HCT116 (cell line): ENCODE results near the gene C4BPB. TPM values are rescaled to one million over a fixed set of nuclear protein-coding genes. Genes with fewer than 3 reads are reported as not detected.

Experiments used
- ATAC-seq: fragments of 200-7000 bp; cut with Tn5 transposase; 2 replicates; pipeline ENCODE4 v1.9.1; 2020; ENCODE audit warnings: mild to moderate bottlenecking, moderate library complexity
- BruUV-seq: library from RNA; stranded (reverse); fragments of 400-500 nt; replicated peaks from 2 replicates; lab custom pipeline; 2021; lab: Mats Ljungman, UMichigan
- CTCF ChIA-PET: fragments of 300-600 bp; sonication (Branson Sonifier 250); formaldehyde crosslinking; loops from one replicate; lab custom pipeline; 2021; ENCODE audit warnings: antibody characterized with exemption; lab: Charles Lee
- POLR2A ChIA-PET: fragments of 300-600, 350-600 bp; sonication (Branson Sonifier 250); formaldehyde crosslinking; loops from one replicate; lab custom pipeline; 2021; ENCODE audit warnings: antibody characterized with exemption; lab: Charles Lee
- RAD21 ChIA-PET, 2 experiments: fragments of 300-600 bp; sonication (Branson Sonifier 250); formaldehyde crosslinking; loops; one replicate each; lab custom pipeline; 2023; ENCODE audit warnings: low total read pairs in 2 of 2; ENCODE audit not compliant: uncharacterized antibody in 2 of 2, unreplicated experiment in 2 of 2, low non-redundant PET in 1 of 2; lab: Charles Lee
- DNase-seq: peaks from one replicate; pipeline ENCODE4 v3.0.0-alpha.2; 2010; ENCODE audit warnings: low read depth, low spot score
- H2AFZ ChIP-seq: fragments of 200-600 bp; shearing (Covaris generic), sonication (generic); 2 replicates; pipeline ENCODE4 v1.6.1; 2017; ENCODE audit warnings: low read depth, mixed run types, mixed read lengths, antibody characterized with exemption, low read length; ENCODE audit not compliant: poor library complexity, severe bottlenecking
- H3K27ac ChIP-seq: 2 replicates; pipeline ENCODE4 v1.5.1; 2012; ENCODE audit warnings: low read depth, low read length
- H3K27me3 ChIP-seq: fragments of 200-600 bp; sonication (generic); 2 replicates; pipeline ENCODE4 v1.6.1; 2016; ENCODE audit warnings: mixed run types, low read length, mixed read lengths; ENCODE audit not compliant: insufficient read depth
- H3K36me3 ChIP-seq, 2 experiments: fragments of 200-500 bp in 1 of 2; fragments of 200-600 bp in 1 of 2; sonication (Bioruptor generic) in 1 of 2; sonication (generic) in 1 of 2; 2 replicates each; pipeline versions ENCODE4 v1.5.1 to v1.6.1; 2014 to 2016; ENCODE audit warnings: low read length in 2 of 2, inconsistent platforms in 1 of 2, mixed read lengths in 1 of 2, mixed run types in 1 of 2; ENCODE audit not compliant: insufficient read depth in 2 of 2, control insufficient read depth in 1 of 2
- H3K4me1 ChIP-seq, 2 experiments: fragments of 200-600 bp in 1 of 2; sonication (generic) in 1 of 2; 2 replicates each; pipeline versions ENCODE4 v1.5.1 to v1.6.1; 2012 to 2017; ENCODE audit warnings: low read length in 2 of 2, inconsistent platforms in 1 of 2, mild to moderate bottlenecking in 1 of 2, mixed read lengths in 1 of 2, mixed run types in 1 of 2, moderate library complexity in 1 of 2; ENCODE audit not compliant: insufficient read depth in 2 of 2, control insufficient read depth in 1 of 2
- H3K4me2 ChIP-seq: fragments of 200-600 bp; sonication (generic); 2 replicates; pipeline ENCODE4 v1.6.1; 2017; ENCODE audit warnings: mixed run types, low read length, mixed read lengths
- H3K4me3 ChIP-seq, 2 experiments: fragments of 200-600 bp in 1 of 2; sonication (generic) in 1 of 2; replicated peaks in 1 of 2; 2 replicates each; pipeline ENCODE4 v1.5.1; 2011 to 2016; ENCODE audit warnings: low read length in 2 of 2, control low read depth in 1 of 2, low read depth in 1 of 2, mild to moderate bottlenecking in 1 of 2, mixed read lengths in 1 of 2, mixed run types in 1 of 2
- H3K79me2 ChIP-seq: fragments of 200-600 bp; sonication (generic); 2 replicates; pipeline ENCODE4 v1.6.1; 2017; ENCODE audit warnings: mild to moderate bottlenecking, mixed run types, low read length, moderate library complexity, mixed read lengths; ENCODE audit not compliant: insufficient read depth
- H3K9ac ChIP-seq: fragments of 200-600 bp; sonication (generic); 2 replicates; pipeline ENCODE4 v1.6.1; 2016; ENCODE audit warnings: low read length, mixed read lengths
- H3K9me2 ChIP-seq: fragments of 200-600 bp; sonication (generic), shearing (Covaris generic); 2 replicates; pipeline ENCODE4 v1.6.1; 2017; ENCODE audit warnings: mixed run types, mild to moderate bottlenecking, moderate library complexity; ENCODE audit not compliant: insufficient read depth
- H3K9me3 ChIP-seq, 2 experiments: fragments of 200-500 bp in 1 of 2; fragments of 200-600 bp in 1 of 2; sonication (Bioruptor generic) in 1 of 2; sonication (generic) in 1 of 2; 2 replicates each; pipeline ENCODE4 v1.6.1; 2014 to 2017; ENCODE audit warnings: low read length in 2 of 2, mixed read lengths in 2 of 2, inconsistent platforms in 1 of 2, low read depth in 1 of 2, mild to moderate bottlenecking in 1 of 2, mixed run types in 1 of 2, moderate library complexity in 1 of 2; ENCODE audit not compliant: control insufficient read depth in 1 of 2, insufficient read depth in 1 of 2
- H4K20me1 ChIP-seq: fragments of 200-600 bp; sonication (generic), shearing (Covaris generic); 2 replicates; pipeline ENCODE4 v1.6.1; 2017; ENCODE audit warnings: mixed run types, mild to moderate bottlenecking, moderate library complexity; ENCODE audit not compliant: insufficient read depth
- CEBPB ChIP-seq: IDR thresholded peaks from 2 replicates; pipeline ENCODE4 v1.6.1; 2012; ENCODE audit warnings: low read depth
- EZH2phosphoT487 ChIP-seq: fragments of 200-600 bp; IDR thresholded peaks from 2 replicates; pipeline ENCODE4 v1.6.1; 2018; ENCODE audit warnings: antibody characterized with exemption, borderline replicate concordance
- FOSL1 ChIP-seq: IDR thresholded peaks from 2 replicates; pipeline ENCODE4 v1.6.1; 2012; ENCODE audit warnings: low read depth
- RAD21 ChIP-seq: IDR thresholded peaks from 2 replicates; pipeline ENCODE4 v1.6.1; 2012; ENCODE audit warnings: low read depth, mild to moderate bottlenecking
- SRF ChIP-seq: IDR thresholded peaks from 2 replicates; pipeline ENCODE4 v1.6.1; 2012; ENCODE audit warnings: low read depth
- TCF7L2 ChIP-seq: IDR thresholded peaks from 2 replicates; pipeline ENCODE4 v1.7.0; 2011; ENCODE audit warnings: borderline replicate concordance, inconsistent platforms; ENCODE audit not compliant: insufficient read depth, insufficient read length; ENCODE audit errors: extremely low read depth
- intact Hi-C: fragments of 100-400 bp; cut with micrococcal nuclease; formaldehyde crosslinking; loops from 2 replicates; pipeline ENCODE4 v1.10.0; 2022
- total RNA-seq: library from RNA; stranded (reverse); gene quantifications from one replicate; pipeline ENCODE4 v1.2.1, GENCODE V29; 2021; ENCODE audit not compliant: unreplicated experiment
- TF ChIP-seq, protein P1 (sequence below): IDR thresholded peaks from 2 replicates; pipeline ENCODE4 v1.6.1; 2011; ENCODE audit warnings: mild to moderate bottlenecking, low read length, moderate library complexity; ENCODE audit not compliant: insufficient replicate concordance; ENCODE audit errors: extremely low read depth
- TF ChIP-seq, protein P2 (sequence below), 3 experiments: fragments of 200-600 bp in 1 of 3; sonication (generic) in 1 of 3; IDR thresholded peaks in 2 of 3; conservative IDR thresholded peaks in 1 of 3; 2 replicates each; pipeline ENCODE4 v1.5.1; 2012 to 2017; ENCODE audit warnings: low read depth in 2 of 3, low read length in 2 of 3, antibody characterized with exemption in 1 of 3, borderline replicate concordance in 1 of 3, control low read depth in 1 of 3, mild to moderate bottlenecking in 1 of 3, mixed read lengths in 1 of 3, mixed run types in 1 of 3, moderate library complexity in 1 of 3; ENCODE audit not compliant: insufficient read depth in 1 of 3
- TF ChIP-seq, protein P3 (sequence below): IDR thresholded peaks from 2 replicates; pipeline ENCODE4 v1.6.1; 2012

The C4BPB gene
- total RNA-seq, 1 experiment from 2014 or later = not detected

DNA sequence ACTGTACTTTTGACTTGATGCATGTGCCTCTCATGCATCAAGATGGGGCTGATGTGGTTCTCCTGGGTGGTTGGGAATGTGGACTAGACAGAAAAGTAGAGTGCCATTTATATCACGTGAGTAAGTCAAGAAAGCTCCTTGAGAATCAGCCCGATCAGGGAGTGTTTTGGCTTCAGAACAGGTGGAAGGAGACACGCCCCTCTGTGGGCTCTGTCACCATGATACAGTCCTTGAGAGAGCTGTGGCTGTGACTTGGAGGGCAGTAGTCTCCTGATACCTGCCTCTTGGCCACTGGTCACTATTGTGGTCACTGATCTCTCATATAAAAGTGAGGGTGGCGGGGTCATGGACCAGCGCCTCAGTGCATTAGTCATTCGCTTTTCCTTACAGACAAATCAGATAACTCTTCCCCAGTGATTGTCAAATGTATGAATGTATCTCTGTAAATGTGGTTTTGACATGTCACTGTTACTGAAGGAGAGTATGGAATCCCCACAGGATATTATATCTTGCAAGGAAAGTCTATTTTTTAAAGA, 8.9 kb upstream of the C4BPB start:
- H3K9me3 ChIP-seq = no peaks in the 10 kb centered on the region
- ATAC-seq (no peak), DNase-seq (no peak)
- RAD21 ChIA-PET = no interaction called here
- TF ChIP-seq RAD21 (no peak), TCF7L2 (no peak), EZH2phosphoT487 (no peak), CEBPB (no peak), FOSL1 (no peak), SRF (no peak)
- TF ChIP-seq, protein P1, sequence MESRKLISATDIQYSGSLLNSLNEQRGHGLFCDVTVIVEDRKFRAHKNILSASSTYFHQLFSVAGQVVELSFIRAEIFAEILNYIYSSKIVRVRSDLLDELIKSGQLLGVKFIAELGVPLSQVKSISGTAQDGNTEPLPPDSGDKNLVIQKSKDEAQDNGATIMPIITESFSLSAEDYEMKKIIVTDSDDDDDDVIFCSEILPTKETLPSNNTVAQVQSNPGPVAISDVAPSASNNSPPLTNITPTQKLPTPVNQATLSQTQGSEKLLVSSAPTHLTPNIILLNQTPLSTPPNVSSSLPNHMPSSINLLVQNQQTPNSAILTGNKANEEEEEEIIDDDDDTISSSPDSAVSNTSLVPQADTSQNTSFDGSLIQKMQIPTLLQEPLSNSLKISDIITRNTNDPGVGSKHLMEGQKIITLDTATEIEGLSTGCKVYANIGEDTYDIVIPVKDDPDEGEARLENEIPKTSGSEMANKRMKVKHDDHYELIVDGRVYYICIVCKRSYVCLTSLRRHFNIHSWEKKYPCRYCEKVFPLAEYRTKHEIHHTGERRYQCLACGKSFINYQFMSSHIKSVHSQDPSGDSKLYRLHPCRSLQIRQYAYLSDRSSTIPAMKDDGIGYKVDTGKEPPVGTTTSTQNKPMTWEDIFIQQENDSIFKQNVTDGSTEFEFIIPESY = no peak
- TF ChIP-seq, protein P2, sequence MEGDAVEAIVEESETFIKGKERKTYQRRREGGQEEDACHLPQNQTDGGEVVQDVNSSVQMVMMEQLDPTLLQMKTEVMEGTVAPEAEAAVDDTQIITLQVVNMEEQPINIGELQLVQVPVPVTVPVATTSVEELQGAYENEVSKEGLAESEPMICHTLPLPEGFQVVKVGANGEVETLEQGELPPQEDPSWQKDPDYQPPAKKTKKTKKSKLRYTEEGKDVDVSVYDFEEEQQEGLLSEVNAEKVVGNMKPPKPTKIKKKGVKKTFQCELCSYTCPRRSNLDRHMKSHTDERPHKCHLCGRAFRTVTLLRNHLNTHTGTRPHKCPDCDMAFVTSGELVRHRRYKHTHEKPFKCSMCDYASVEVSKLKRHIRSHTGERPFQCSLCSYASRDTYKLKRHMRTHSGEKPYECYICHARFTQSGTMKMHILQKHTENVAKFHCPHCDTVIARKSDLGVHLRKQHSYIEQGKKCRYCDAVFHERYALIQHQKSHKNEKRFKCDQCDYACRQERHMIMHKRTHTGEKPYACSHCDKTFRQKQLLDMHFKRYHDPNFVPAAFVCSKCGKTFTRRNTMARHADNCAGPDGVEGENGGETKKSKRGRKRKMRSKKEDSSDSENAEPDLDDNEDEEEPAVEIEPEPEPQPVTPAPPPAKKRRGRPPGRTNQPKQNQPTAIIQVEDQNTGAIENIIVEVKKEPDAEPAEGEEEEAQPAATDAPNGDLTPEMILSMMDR (IDR thresholded peaks at IDR 0.05 in 2 of 3, conservative IDR thresholded peaks at IDR 0.05 in 1 of 3; ENCODE audit: borderline replicate concordance in 1 of 3, insufficient read depth in 1 of 3, low read depth in 2 of 3, low read length in 2 of 3) = no peak
- TF ChIP-seq, protein P3, sequence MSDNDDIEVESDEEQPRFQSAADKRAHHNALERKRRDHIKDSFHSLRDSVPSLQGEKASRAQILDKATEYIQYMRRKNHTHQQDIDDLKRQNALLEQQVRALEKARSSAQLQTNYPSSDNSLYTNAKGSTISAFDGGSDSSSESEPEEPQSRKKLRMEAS = no peak
- H4K20me1 ChIP-seq = no peaks in the 10 kb centered on the region
- no peaks in the 10 kb centered on the region for H3K9me2 ChIP-seq
- no peak overlapping the region for H3K4me2 ChIP-seq
- no peak overlapping the region for H3K27ac ChIP-seq
- H3K36me3 ChIP-seq = no peaks in the 10 kb centered on the region
- H2AFZ ChIP-seq = no peak overlapping the region
- H3K4me1 ChIP-seq = peaks cover 0 to 4% of the 10 kb centered on the region in 2 experiments; a peak in 2 of 4 replicates
- no peaks in the 10 kb centered on the region for H3K79me2 ChIP-seq
- no TSS peak for BruUV-seq
- 0 out of 2 replicates have a peak, but pooled peaks cover 3% of the 10 kb centered on the region for H3K27me3 ChIP-seq
- H3K4me3 ChIP-seq = no peak overlapping the region
- H3K9ac ChIP-seq = no peak overlapping the region
- POLR2A ChIA-PET = no interaction called here
- intact Hi-C loops = loop anchor here (5.0 to 10.0 kb wide), 3 partner anchors 97 to 595 kb away; no protein-coding TSS in a partner anchor
- CTCF ChIA-PET = interaction anchor here (1.1 to 4.2 kb wide), 3 partner anchors 98 to 325 kb away, joined by 3 to 19 read pairs (median 3); no protein-coding TSS in a partner anchor
